HG02623 (cell line): ENCODE measurements around the gene LHX4.

Source experiments
- ATAC-seq: cut with Tn5 transposase; IDR thresholded peaks from one replicate; pipeline ENCODE4 v1.9.1; 2021; ENCODE audit warnings: moderate library complexity; ENCODE audit not compliant: unreplicated experiment

The LHX4 gene

GRCh38 chr1:180270530-180271271 is 40.6 kb downstream of the LHX4 start:
- ATAC-seq, result no peak

- ATAC-seq, result no peak
These were observed 41.5 kb downstream of the LHX4 start for GRCh38 chr1:180271272-180272255.

GRCh38 chr1:180272395-180272794 is 42.3 kb downstream of the LHX4 start:
- ATAC-seq, result no peak

GRCh38 chr1:180273066-180273465 is 43.0 kb downstream of the LHX4 start:
- no peak for ATAC-seq

- ATAC-seq, result no peak
These were observed 44.2 kb downstream of the LHX4 start for GRCh38 chr1:180274221-180274620.

GRCh38 chr1:180275726-180276125 is 45.7 kb downstream of the LHX4 start:
- no peak for ATAC-seq

GRCh38 chr1:180277476-180278193 is 47.6 kb downstream of the LHX4 start:
- no peak for ATAC-seq

- no peak for ATAC-seq
These were observed 48.1 kb downstream of the LHX4 start for GRCh38 chr1:180278194-180278515.

- no peak for ATAC-seq
These were observed 48.7 kb downstream of the LHX4 start for GRCh38 chr1:180278596-180279395.

GRCh38 chr1:180279651-180280050 is 49.6 kb downstream of the LHX4 start:
- ATAC-seq, result no peak

- no peak for ATAC-seq
These were observed 50.6 kb downstream of the LHX4 start for GRCh38 chr1:180280617-180281016.

- ATAC-seq, result no peak
These were observed 51.4 kb downstream of the LHX4 start for GRCh38 chr1:180281490-180281889.

GRCh38 chr1:180282401-180283044 is 52.5 kb downstream of the LHX4 start:
- no peak for ATAC-seq

GRCh38 chr1:180283098-180283497 is 53.0 kb downstream of the LHX4 start:
- ATAC-seq, result no peak

- no peak for ATAC-seq
These were observed 56.4 kb downstream of the LHX4 start for GRCh38 chr1:180286417-180286816.

- no peak for ATAC-seq
These were observed 58.1 kb downstream of the LHX4 start for GRCh38 chr1:180287988-180288705.

- ATAC-seq, result no peak
These were observed 58.9 kb downstream of the LHX4 start for GRCh38 chr1:180288940-180289339.

- no peak for ATAC-seq
These were observed 60.4 kb downstream of the LHX4 start for GRCh38 chr1:180290265-180291001.

- no peak for ATAC-seq
These were observed 60.9 kb downstream of the LHX4 start for GRCh38 chr1:180291004-180291403.
